ENCODE measurements around the gene ZNF90. TPM values are rescaled to one million over a fixed set of nuclear protein-coding genes. Genes with fewer than 3 reads are reported as not detected.

The ZNF90 gene
- total RNA-seq, result 100 to 1,000 TPM; 113 to 174 TPM
- 26.0 TPM for polyA plus RNA-seq (2013, experiment 1 of 2)
- 26.6 TPM for polyA plus RNA-seq (2013, experiment 2 of 2)
- long read RNA-seq, experiment 1, partial matches to known transcripts, result 13 of 24 reads
- long read RNA-seq, experiment 1, other reads (novel, unspliced or antisense), result 7 of 24 reads
- long read RNA-seq, experiment 2, transcript ZNF90-201 (4 exons, 2,310 nt), result major isoform, 24 of 94 reads
- long read RNA-seq, experiment 2, transcript ZNF90-204 (4 exons, 1,724 nt), result minor isoform, 6 of 94 reads
- long read RNA-seq, experiment 2, transcript ZNF90-202 (6 exons, 1,918 nt), result minor isoform, 5 of 94 reads
- long read RNA-seq, experiment 2, partial matches to known transcripts, result 17 of 94 reads
- long read RNA-seq, experiment 2, other reads (novel, unspliced or antisense), result 40 of 94 reads
- long read RNA-seq, experiment 3, transcript ZNF90-201 (4 exons, 2,310 nt), result major isoform, 75 of 173 reads
- long read RNA-seq, experiment 3, transcript ZNF90-204 (4 exons, 1,724 nt), result minor isoform, 7 of 173 reads
- long read RNA-seq, experiment 3, transcript ZNF90-202 (6 exons, 1,918 nt), result minor isoform, 5 of 173 reads
- long read RNA-seq, experiment 3, partial matches to known transcripts, result 10 of 173 reads
- long read RNA-seq, experiment 3, other reads (novel, unspliced or antisense), result 74 of 173 reads
- long read RNA-seq, experiment 4, partial matches to known transcripts, result 4 of 16 reads
- long read RNA-seq, experiment 4, other reads (novel, unspliced or antisense), result 11 of 16 reads

DNA sequence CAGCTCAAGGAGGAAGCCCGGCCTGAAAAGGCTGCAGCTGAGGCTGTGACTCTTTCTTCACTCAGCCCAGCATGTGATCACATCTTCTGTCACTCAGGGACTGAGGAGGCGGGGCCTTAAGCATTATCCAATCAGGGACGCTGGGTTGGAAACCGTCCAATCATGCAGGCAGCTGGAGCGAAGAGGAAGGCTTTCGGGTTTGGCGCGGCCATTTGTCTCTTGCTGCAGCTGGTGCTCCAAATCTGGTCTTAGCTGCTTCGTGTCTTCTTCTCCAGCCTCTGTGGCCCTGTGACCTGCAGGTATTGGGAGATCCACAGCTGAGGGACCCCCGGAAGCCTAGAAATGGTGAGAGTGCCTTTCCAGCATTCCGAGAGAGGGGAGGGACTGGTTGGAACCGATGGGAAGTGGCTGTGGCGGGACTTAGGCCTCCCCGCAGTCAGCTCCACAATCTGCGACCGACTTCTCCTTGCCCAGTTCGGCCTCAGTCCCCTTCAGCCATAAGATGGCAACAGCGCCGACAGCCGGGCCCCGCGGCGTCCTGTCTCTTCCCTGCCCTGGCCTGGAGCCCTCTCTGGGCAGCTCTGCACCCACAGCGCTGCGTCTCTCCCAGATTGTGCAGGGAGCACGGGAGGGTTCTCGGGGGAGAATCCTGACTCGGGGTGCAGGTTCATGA is at the start of gene ZNF90:
Gene ZNF90, plus strand, starts transcription at position 210 of the 673 bp plus-strand sequence. Its CDS starts 133 bp downstream, at position 343.
- Mint-ChIP-seq H3K4me3 (peak within 1 kb of the TSS; percentile 99), H3K4me1 (peaks cover 29% of the 10 kb centered on the region), H3K27me3 (ENCODE audit: insufficient read depth) (no peaks in the 10 kb centered on the region), H3K9me3 (peaks cover 8% of the 10 kb centered on the region), H3K36me3 (ENCODE audit: low read depth) (peaks cover 33% of the 10 kb centered on the region), H3K27ac (peak within 1 kb of the TSS; percentile 98)
- TF ChIP-seq, protein P1, sequence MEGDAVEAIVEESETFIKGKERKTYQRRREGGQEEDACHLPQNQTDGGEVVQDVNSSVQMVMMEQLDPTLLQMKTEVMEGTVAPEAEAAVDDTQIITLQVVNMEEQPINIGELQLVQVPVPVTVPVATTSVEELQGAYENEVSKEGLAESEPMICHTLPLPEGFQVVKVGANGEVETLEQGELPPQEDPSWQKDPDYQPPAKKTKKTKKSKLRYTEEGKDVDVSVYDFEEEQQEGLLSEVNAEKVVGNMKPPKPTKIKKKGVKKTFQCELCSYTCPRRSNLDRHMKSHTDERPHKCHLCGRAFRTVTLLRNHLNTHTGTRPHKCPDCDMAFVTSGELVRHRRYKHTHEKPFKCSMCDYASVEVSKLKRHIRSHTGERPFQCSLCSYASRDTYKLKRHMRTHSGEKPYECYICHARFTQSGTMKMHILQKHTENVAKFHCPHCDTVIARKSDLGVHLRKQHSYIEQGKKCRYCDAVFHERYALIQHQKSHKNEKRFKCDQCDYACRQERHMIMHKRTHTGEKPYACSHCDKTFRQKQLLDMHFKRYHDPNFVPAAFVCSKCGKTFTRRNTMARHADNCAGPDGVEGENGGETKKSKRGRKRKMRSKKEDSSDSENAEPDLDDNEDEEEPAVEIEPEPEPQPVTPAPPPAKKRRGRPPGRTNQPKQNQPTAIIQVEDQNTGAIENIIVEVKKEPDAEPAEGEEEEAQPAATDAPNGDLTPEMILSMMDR (conservative IDR thresholded peaks at IDR 0.05), result peak; percentile 36
- peak within 1 kb of the TSS; percentile 89 for H3K9ac ChIP-seq (ENCODE audit: extremely low read depth, low read length, poor library complexity, severe bottlenecking)
- H3K36me3 ChIP-seq (ENCODE audit: control insufficient read depth, insufficient read depth, low read length), result peaks cover 24% of the 10 kb centered on the region
- H3K9me3 ChIP-seq (ENCODE audit: control insufficient read depth, low read length), result peaks cover 13% of the 10 kb centered on the region
- H3K27ac ChIP-seq (ENCODE audit: low read depth, low read length), result peak within 1 kb of the TSS; percentile 94
- peak; percentile 98 for DNase-seq
- WGBS, 2 experiments (ENCODE audit: insufficient coverage in 1 of 2, insufficient read length in 1 of 2), result 0 to 1% methylated on average over 10 to 28 of the region's 28 CpGs
- H3K4me1 ChIP-seq (ENCODE audit: control insufficient read depth, insufficient read depth, low read length), result peaks cover 3% of the 10 kb centered on the region
- no peaks in the 10 kb centered on the region for H3K27me3 ChIP-seq (ENCODE audit: control insufficient read depth, insufficient read depth, low read length, poor library complexity, severe bottlenecking)
- H3K4me3 ChIP-seq (ENCODE audit: low read length), result peak within 1 kb of the TSS; percentile 87

DNA sequence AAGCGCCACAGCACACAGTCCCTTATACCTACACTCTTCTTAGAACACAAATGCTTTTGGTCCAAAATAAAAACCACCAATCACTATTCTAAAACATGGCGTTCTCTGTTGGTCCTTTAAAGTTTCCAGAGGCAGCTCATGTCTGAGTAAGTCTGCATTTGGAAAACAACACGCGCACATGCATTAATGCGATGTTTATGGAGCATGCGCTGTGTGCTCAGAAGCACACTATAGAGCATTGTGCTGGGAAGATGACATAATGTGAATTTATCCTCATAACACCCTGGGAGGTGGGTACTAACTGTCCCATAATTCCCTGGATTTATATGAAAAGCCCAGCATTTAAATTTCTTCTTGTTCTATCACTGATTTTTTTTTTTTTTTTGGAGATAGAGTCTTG is 49.2 kb upstream of the ZNF90 start:
- WGBS, 2 experiments (ENCODE audit: insufficient coverage in 1 of 2, insufficient read length in 1 of 2), result 96 to 97% methylated on average over 5 to 6 of the region's 6 CpGs
- Mint-ChIP-seq H3K27ac (no peak overlapping the region), H3K9me3 (peaks cover 2% of the 10 kb centered on the region), H3K36me3 (ENCODE audit: low read depth) (peaks cover 73% of the 10 kb centered on the region), H3K4me1 (no peaks in the 10 kb centered on the region), H3K27me3 (ENCODE audit: insufficient read depth) (no peaks in the 10 kb centered on the region), H3K4me3 (no peak overlapping the region)
- Histone ChIP-seq H3K27me3 (ENCODE audit: control insufficient read depth, insufficient read depth, low read length, poor library complexity, severe bottlenecking) (no peaks in the 10 kb centered on the region), H3K4me1 (ENCODE audit: control insufficient read depth, insufficient read depth, low read length) (no peaks in the 10 kb centered on the region), H3K4me3 (ENCODE audit: low read length) (no peak overlapping the region), H3K9me3 (ENCODE audit: control insufficient read depth, low read length) (peaks cover 47% of the 10 kb centered on the region), H3K36me3 (ENCODE audit: control insufficient read depth, insufficient read depth, low read length) (peaks cover 85% of the 10 kb centered on the region), H3K27ac (ENCODE audit: low read depth, low read length) (no peak overlapping the region), H3K9ac (ENCODE audit: extremely low read depth, low read length, poor library complexity, severe bottlenecking) (no peak overlapping the region)
- TF ChIP-seq, protein P1 (conservative IDR thresholded peaks at IDR 0.05), result no peak
- DNase-seq, result no peak

DNA sequence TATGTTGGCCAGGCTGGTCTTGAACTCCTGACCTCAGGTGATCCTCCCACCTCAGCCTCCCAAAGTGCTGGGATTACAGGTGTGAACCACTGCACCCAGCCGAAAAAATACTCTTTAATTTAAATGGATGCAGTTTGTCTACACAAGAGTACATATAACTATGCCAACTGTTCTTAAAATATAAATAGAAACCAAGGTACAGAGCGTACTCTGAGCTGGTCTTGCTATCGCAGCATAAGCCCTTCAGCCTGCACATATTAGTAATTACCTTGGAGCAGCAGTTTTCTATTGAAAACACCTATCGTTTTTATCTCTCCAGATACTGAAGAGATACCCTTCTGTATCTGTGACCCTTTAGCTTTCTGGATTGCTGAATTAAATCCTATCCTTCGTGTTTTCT is 41.9 kb upstream of the ZNF90 start:
- WGBS, 2 experiments (ENCODE audit: insufficient coverage in 1 of 2, insufficient read length in 1 of 2), result 93 to 98% methylated on average over 4 to 5 of the region's 5 CpGs
- H3K4me1 Mint-ChIP-seq, result peaks cover 18% of the 10 kb centered on the region
- H3K9me3 ChIP-seq (ENCODE audit: control insufficient read depth, low read length), result peaks cover 19% of the 10 kb centered on the region
- H3K27me3 ChIP-seq (ENCODE audit: control insufficient read depth, insufficient read depth, low read length, poor library complexity, severe bottlenecking), result no peaks in the 10 kb centered on the region
- no peak overlapping the region for H3K4me3 Mint-ChIP-seq
- no peaks in the 10 kb centered on the region for H3K4me1 ChIP-seq (ENCODE audit: control insufficient read depth, insufficient read depth, low read length)
- TF ChIP-seq, protein P1 (conservative IDR thresholded peaks at IDR 0.05), result no peak
- peak overlapping the region; percentile 42 for H3K4me3 ChIP-seq (ENCODE audit: low read length)
- H3K27me3 Mint-ChIP-seq (ENCODE audit: insufficient read depth), result no peaks in the 10 kb centered on the region
- H3K36me3 Mint-ChIP-seq (ENCODE audit: low read depth), result peaks cover 38% of the 10 kb centered on the region
- H3K9ac ChIP-seq (ENCODE audit: extremely low read depth, low read length, poor library complexity, severe bottlenecking), result no peak overlapping the region
- H3K27ac Mint-ChIP-seq, result no peak overlapping the region
- H3K27ac ChIP-seq (ENCODE audit: low read depth, low read length), result no peak overlapping the region
- peaks cover 3% of the 10 kb centered on the region for H3K9me3 Mint-ChIP-seq
- DNase-seq, result no peak
- H3K36me3 ChIP-seq (ENCODE audit: control insufficient read depth, insufficient read depth, low read length), result peaks cover 51% of the 10 kb centered on the region
